HG03280 (cell line): ENCODE measurements around the gene IL15RA.
A peak's percentile ranks its signal among the peaks of the same experiment; 100 is the strongest.
"Not testable (repeated sequence)": the region's sequence is repeated elsewhere in the genome, so short reads cannot be mapped to it uniquely, and the experiment has no call there.

Source experiments
- ATAC-seq: cut with Tn5 transposase; IDR thresholded peaks from one replicate; pipeline ENCODE4 v1.9.1; 2021; ENCODE audit warnings: mild to moderate bottlenecking, moderate library complexity; ENCODE audit not compliant: unreplicated experiment

IL15RA gene

DNA sequence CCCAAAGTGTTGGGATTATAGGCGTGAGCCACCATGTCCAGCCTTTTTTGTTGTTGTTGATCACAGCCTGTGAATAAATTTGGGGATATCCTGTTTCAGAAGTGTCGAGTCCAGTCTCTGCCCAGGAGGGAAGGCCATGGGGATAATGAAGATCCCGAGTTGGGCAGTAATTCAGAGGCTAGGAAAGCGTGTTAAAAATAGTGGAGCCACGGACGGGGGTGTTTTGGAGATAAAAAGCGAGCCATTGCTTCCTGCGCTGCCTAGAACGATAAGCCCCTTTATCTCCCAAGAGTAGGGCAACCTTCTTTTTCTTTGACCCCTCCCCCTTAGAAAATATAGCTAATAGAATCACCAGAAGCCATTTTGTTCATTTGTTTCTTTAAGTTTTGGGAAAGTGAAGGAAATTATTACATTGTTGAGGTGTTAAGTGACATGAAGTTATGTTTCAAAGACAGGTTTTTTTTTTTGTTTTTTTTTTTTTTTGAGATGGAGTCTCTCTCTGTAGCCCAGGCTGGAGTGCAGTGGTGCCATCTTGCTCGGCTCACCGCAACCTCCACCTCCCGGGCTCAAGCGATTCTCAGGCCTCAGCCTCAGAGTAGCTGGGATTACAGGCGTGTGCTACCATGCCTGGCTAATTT, 43.3 kb downstream of the IL15RA start:
- no peak for ATAC-seq

DNA sequence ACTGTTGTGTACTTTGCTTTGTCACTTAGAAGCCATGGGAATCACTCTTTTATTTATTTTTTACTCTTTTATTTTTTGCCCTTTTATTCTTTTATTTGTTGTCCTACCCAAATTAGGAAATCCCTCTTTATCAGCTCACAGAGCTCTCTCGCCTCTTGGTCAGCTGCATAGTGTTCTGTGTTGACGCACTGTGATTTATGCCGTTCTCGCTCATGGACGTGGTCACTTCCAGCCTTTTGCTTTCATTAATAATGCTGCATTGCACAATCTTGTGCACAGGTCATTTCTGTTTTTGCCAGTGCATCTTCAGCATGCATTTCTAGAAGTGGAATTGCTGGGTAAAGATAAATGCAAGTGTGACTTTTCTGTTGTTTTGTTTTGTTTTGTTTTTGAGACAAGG, 45.0 kb downstream of the IL15RA start:
- ATAC-seq, result no peak

GRCh38 chr10:5930272-5930671, 47.1 kb downstream of the IL15RA start:
- ATAC-seq, result no peak

- no peak for ATAC-seq
These were observed 47.9 kb downstream of the IL15RA start for GRCh38 chr10:5929442-5929841.

- ATAC-seq, result no peak
These were observed 50.0 kb downstream of the IL15RA start for GRCh38 chr10:5927306-5927705.

DNA sequence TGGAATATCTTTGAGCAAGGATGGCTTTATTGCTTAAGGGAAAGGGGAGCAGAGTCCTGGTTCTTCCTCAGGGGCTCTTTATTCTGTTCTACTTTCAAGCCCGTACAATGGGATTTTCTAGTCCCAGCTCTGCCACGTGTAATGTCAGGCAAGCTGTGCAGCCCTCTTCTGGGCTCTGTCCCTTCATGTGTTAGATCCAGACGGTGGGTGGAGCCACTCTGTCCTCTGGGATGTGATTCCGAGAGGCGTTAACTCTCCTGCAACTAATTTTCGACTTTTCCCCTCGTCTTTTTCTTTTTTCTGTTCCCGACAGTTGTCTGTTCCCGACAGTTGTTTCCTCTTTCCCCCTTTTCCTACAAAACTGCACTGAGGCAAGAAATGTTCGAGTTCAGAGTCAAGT, 52.5 kb downstream of the IL15RA start:
- no peak for ATAC-seq

GRCh38 chr10:5921746-5922145, 55.6 kb downstream of the IL15RA start:
- no peak for ATAC-seq

DNA sequence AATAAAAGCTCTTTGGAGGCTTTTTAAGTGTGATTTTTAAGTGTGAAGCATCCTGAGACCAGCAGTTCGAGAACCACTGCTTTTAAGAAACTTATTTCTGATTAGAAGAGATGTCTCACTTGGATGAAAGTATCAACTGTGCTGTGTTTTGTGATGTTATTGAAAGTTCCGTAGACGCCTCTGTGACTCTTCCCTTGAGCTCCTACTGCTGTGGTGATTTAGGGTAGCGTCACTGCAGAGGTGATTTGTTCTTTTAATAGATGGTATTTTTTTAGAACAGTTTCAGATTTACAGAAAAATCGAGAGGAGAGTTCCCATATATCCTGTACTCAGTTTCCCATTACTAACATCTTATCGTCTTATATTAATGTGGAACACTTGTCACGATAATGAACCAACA, 57.8 kb downstream of the IL15RA start:
- ATAC-seq, result no peak

- ATAC-seq, result no peak
These were observed 58.6 kb downstream of the IL15RA start for GRCh38 chr10:5918763-5919162.

- ATAC-seq, result no peak
These were observed 60.0 kb downstream of the IL15RA start for GRCh38 chr10:5917305-5917704.

- no peak for ATAC-seq
These were observed 61.9 kb downstream of the IL15RA start for GRCh38 chr10:5915451-5915850.

- ATAC-seq, result no peak
These were observed 63.6 kb downstream of the IL15RA start for GRCh38 chr10:5913736-5914135.

GRCh38 chr10:5911670-5912069, 65.7 kb downstream of the IL15RA start:
- ATAC-seq, result no peak

GRCh38 chr10:5910323-5911100, 66.8 kb downstream of the IL15RA start:
- ATAC-seq, result no peak

DNA sequence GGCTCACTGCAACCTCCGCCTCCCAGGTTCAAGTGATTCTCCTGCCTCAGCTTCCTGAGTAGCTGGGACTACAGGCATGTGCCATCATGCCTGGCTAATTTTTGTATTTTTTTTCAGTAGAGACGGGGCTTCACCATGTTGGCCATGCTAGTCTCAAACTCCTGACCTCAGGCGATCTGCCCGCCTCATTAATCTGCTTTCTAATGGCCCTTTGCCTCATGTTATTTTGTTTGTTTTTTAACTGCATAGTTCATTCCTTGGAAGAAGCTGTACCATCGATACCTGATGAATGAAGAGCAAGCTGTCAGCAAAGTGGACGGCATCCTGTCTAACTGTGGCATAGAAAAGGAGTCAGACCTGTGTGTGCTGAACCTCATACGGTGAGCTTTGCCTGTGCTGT, 68.7 kb downstream of the IL15RA start:
- ATAC-seq, result not testable (repeated sequence)

- no peak for ATAC-seq
These were observed 70.7 kb downstream of the IL15RA start for GRCh38 chr10:5906651-5907050.

DNA sequence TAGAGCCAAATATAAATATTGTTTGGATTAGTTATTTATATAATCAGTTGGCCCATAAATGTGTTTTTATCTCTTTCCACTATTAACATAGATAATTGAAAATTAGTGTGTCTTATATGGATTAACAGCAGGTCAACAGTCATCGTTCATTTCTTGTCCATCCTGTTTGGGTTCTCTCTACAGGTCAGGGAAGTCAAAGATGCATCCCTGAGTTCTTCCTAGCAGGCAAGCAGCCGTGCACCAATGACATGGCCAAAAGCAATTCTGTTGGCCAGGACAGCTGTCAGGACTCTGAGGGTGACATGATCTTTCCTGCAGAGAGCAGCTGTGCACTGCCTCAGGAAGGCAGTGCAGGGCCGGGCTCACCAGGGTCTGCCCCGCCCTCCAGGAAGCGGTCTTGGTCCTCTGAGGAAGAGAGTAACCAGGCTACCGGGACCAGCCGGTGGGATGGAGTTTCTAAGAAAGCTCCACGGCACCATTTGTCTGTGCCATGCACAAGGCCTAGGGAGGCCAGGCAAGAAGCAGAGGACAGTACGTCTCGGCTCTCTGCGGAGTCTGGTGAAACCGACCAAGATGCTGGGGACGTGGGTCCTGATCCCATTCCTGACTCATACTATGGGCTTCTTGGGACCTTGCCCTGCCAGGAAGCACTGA, 71.4 kb downstream of the IL15RA start:
- no peak for ATAC-seq

DNA sequence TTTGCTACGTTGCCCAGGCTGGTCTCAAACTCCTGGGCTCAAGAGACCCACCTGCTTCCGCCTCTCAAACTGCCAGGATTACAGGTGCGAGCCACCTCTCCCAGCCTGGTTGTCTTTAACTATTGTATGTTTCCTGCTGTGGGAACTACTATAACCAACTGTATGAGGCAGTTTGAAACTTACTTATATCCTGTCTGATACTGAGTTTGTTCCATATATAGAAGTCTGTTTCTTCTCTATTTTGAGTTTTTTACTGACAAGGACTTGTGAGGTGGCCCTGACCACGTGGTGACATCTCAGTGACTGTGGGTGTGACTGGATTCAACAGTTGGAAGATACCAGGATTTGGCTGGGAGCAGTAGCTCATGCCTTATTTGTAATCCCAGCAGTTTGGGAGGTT, 73.1 kb downstream of the IL15RA start:
- ATAC-seq, result peak; percentile 94

- ATAC-seq, result no peak
These were observed 73.8 kb downstream of the IL15RA start for GRCh38 chr10:5903563-5903962.

DNA sequence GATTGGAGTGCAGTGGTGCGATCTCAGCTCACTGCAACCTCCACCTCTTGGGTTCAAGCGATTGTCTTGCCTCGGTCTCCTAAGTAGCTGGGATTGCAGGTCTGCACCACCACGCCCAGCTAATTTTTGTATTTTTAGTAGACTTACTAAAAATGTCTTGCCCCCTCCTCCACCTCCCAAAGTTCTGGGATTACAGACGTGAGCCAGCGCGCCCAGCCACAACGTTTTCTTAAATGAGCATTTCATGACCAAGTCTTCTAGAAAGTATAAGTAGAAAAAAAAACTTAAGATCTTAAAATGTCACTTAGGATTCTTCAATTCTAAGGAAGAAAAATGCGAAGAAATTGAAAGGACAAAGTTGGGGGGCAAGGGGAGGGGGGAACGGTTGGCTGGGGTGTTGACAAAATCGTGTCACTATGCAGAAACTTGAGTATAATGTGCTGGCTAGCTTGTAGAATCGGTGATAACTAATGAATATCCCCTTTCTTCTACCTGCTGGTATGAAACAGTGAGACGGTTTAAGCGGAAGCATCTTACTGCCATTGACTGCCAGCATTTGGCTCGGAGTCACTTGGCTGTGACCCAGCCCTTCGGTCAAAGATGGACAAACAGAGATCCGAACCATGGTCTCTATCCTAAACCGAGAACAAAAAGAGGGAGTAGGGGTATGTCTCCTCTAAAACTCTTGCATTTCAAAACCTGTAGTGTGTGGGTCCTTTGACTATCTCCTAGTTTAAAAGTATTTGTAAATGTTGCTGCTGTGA, 74.7 kb downstream of the IL15RA start:
- no peak for ATAC-seq
